ENCODE results near the gene CBY2.
"Not testable (repeated sequence)": the region's sequence is repeated elsewhere in the genome, so short reads cannot be mapped to it uniquely, and the experiment has no call there.

The CBY2 gene, protein sequence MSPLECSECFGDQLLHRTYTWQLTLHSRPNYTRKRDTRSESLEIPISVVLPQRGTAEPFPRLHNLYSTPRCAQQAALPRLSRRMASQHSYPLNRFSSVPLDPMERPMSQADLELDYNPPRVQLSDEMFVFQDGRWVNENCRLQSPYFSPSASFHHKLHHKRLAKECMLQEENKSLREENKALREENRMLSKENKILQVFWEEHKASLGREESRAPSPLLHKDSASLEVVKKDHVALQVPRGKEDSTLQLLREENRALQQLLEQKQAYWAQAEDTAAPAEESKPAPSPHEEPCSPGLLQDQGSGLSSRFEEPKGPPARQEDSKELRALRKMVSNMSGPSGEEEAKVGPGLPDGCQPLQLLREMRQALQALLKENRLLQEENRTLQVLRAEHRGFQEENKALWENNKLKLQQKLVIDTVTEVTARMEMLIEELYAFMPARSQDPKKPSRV

GRCh38 chr13:45702088-45702487 lies at the start of gene CBY2:
TSS of gene CBY2 (plus strand) at chr13:45702320. CDS start at chr13:45702391, 71 bp downstream.
- DNase-seq (ENCODE audit: low spot score) = no peak

- no peak for DNase-seq (ENCODE audit: low spot score)
These were observed 47.3 kb upstream of the CBY2 start for GRCh38 chr13:45654633-45655349.

DNA sequence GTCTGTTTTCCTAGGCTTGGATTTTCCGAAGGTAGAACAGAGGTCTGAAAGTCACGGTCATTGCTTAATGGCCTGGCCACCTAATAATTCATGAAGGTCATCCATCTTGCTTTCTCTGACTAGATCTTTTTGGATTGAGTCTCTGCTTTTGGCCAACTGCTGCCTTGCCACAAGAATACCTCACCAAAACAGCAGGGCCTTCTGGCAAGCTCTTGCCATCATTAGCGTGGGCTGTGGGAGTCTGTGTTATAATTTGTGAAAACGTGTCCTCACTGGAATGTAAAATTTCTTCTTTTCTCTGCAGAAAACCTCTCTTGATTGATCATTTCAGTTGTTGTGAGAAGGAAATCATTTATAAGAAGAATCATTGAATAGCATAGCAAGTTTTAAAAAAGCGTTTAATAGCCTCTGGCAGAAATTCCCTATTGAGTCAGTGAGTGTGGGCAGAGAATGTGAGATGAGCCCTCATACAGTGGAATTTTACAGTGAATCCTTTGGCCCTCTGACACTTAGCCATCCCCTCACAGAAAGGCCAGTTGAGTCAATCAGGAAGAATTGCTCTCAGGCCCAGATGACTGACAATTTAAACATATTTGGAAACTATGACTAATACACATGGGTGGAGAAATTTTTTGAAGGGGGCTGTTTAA lies 43.4 kb upstream of the CBY2 start:
- no peak for DNase-seq (ENCODE audit: low spot score)

- no peak for DNase-seq (ENCODE audit: low spot score)
These were observed 42.6 kb upstream of the CBY2 start for GRCh38 chr13:45659536-45659935.

GRCh38 chr13:45660458-45660857 lies 41.7 kb upstream of the CBY2 start:
- not testable (repeated sequence) for DNase-seq (ENCODE audit: low spot score)

GRCh38 chr13:45662162-45662561 lies 40.0 kb upstream of the CBY2 start:
- DNase-seq (ENCODE audit: low spot score) = no peak

GRCh38 chr13:45662903-45663302 lies 39.2 kb upstream of the CBY2 start:
- not testable (repeated sequence) for DNase-seq (ENCODE audit: low spot score)

GRCh38 chr13:45669626-45670025 lies 32.5 kb upstream of the CBY2 start:
- not testable (repeated sequence) for DNase-seq (ENCODE audit: low spot score)

DNA sequence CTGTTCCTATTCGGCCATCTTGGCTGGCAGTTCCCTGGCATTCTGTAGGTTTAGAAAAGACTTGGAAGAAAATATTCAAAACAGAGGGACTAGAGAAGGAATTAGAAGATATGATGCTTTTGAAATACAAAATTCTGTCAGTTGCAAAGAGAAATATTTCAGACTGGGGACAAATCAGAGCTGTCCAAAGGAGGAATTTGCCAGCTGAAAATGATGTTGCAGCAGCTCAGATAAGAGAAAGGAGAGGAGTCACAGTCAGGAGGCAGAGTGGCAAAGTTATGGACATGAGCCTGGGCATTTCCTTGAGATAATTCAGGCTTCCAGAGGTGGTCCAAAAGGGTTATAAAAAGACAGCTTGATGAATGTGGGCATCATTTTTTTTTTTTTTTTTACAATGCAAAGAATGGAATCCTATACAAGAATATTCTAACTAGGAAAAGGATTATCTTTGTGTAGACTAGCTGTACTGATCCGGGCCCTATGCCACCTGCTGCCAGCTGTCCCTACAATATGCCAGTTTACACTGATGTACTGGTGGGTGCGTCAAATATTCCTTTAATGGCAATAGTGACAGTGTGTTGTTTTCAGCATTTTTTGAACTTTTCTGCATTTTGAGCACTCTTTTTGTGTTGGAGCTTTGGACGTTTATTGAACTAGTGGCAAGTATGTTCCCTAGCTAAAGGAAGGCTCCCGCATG lies 31.8 kb upstream of the CBY2 start:
- DNase-seq (ENCODE audit: low spot score) = no peak

DNA sequence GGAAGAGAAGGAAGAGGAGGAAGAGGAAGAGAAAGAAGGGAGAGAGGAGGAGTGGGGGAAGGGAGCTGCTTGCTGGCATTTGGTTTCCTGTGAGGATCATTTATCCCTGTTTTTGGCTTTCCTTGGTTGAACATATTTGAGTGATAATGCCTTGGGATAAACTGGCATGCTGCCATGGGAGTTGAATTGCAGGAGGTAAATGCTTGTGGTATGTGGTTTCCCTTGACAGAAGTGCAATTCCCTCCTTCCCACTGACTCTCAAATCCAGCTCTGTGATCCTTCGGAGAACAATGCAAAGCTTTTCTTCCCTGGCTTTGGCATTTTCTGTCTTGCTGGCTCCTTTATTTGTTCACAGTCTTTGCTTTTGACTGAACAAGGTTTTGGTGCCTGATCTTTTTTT lies 27.2 kb upstream of the CBY2 start:
- DNase-seq (ENCODE audit: low spot score) = no peak

GRCh38 chr13:45678282-45678681 lies 23.8 kb upstream of the CBY2 start:
- DNase-seq (ENCODE audit: low spot score) = no peak

- DNase-seq (ENCODE audit: low spot score) = no peak
These were observed 21.0 kb upstream of the CBY2 start for GRCh38 chr13:45681113-45681512.

GRCh38 chr13:45682494-45683008 lies 19.6 kb upstream of the CBY2 start:
- DNase-seq (ENCODE audit: low spot score) = no peak

DNA sequence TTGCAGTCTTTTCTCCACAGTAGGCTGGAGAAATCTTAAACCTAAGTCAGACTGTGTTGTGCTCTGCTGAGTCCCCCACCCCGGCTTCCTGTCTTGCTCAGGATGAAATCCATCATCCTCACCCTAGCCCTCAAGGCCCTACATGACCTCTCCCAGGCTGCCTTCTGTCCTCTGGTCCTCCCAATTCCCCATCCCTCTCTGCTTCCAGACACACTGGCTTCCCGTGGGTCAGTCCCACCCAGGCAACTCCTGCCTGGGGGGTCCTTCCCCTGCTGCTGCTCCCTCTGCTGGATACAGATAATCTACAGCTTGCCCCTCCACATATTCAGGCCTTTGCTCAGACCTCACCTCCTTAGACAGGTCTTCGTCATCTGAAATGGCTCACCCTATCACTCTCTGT lies 18.4 kb upstream of the CBY2 start:
- DNase-seq (ENCODE audit: low spot score) = no peak

- DNase-seq (ENCODE audit: low spot score) = no peak
These were observed 13.5 kb upstream of the CBY2 start for GRCh38 chr13:45688577-45688976.

GRCh38 chr13:45690636-45691035 lies 11.5 kb upstream of the CBY2 start:
- DNase-seq (ENCODE audit: low spot score) = no peak

DNA sequence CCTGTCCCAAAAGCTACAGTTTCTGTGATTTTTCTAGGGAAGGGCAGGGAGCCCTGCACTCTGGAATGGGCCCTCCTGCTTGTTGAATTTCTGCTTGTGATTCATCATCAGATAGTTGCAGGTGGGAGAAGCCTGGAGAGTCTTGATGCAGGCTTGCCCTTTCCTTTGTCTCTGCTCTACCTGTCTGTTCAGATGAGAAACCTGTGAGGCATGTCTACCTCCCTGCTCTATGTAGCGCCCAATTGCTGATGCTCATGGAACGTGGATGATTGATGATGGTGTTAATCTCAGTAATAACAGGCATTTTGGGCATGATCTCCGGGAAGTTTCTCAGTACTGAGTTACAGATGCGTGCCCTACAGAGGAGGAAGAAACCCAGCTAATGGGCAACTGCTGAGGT lies 10.9 kb upstream of the CBY2 start:
- DNase-seq (ENCODE audit: low spot score) = no peak

DNA sequence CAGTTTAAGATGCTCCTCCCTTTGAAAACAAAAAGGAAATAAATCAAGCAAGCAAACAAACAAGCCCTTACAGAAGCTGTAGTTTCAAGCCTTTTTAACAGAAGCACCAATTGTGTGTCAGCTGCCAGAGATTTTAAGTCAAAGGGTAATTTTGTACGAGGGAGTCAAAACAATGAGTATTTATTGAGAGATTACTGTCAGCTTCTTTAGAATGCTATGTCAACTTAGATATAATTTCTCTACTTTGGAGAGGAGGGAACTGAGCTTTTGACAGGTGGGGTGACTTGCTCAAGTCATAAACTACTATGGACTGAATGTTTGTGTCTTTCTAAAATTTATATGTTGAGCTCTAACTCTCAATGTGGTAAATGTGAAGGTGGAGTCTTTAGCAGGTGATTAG lies 10.5 kb upstream of the CBY2 start:
- DNase-seq (ENCODE audit: low spot score) = no peak

- no peak for DNase-seq (ENCODE audit: low spot score)
These were observed 6.9 kb upstream of the CBY2 start for GRCh38 chr13:45695198-45695730.

DNA sequence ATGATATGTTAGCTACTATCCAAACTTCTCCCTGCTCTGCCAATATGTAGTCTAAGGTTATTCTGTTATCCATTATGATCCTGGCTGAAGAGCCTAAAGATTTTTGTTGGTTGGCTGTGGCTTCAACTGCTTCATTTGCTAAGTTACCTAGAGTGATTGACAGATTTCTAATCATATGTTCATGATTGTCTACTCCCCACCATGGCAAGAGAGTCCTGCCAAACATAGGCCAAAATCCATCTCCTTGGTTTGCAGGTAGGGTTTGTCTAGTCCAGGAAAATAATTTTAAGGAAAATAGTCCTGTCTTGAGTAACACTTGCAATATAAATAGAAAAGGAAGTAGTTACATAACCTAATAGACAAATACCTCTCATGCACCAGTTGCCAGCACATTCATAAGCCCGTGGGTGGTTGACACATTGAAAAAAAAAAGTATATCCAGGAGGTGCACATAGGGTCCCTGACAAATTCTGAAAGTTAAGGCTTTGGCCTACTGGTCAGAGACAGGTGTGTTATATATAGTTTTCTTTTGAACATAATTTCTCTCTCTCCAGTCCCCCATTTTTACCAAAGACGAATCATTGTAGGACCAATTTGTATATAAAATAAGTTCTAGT lies 5.4 kb upstream of the CBY2 start:
- no peak for DNase-seq (ENCODE audit: low spot score)

Data from left forelimb (tissue), 1 donor.